Stomach (tissue), 4 donors: ENCODE data around the gene CSTF1.

Experiments
- POLR2A ChIP-seq, 4 donors: fragments of 450-650 bp; IDR thresholded peaks; one replicate each; pipeline ENCODE4 v1.6.1; 2016; ENCODE audit warnings: antibody characterized with exemption in 4 of 4, control low read depth in 2 of 4, mild to moderate bottlenecking in 1 of 4, moderate library complexity in 1 of 4
- POLR2AphosphoS5 ChIP-seq, 3 donors: sonication (generic); formaldehyde crosslinking; IDR thresholded peaks; one replicate each; pipeline ENCODE4 v1.6.1; 2016; ENCODE audit warnings: antibody characterized with exemption in 3 of 3

- no peak for TF ChIP-seq POLR2AphosphoS5 (IDR thresholded peaks at IDR 0.05)
- TF ChIP-seq POLR2A (IDR thresholded peaks at IDR 0.05): no peak
Observed at GRCh38 chr20:56445130-56445529, 52.7 kb downstream of the CSTF1 start.
